GDM1 (cell line): Measurements from ENCODE around the gene RANBP6.
A peak's percentile ranks its signal among the peaks of the same experiment; 100 is the strongest.

ENCODE experiments used
- DNase-seq: peaks from one replicate; lab custom pipeline; 2025; lab: John Stamatoyannopoulos, UW

RANBP6 gene

GRCh38 chr9:6007058-6007769, 8.2 kb downstream of the RANBP6 start:
- peak; percentile 85 for DNase-seq

GRCh38 chr9:6006749-6007057, 8.7 kb downstream of the RANBP6 start:
- DNase-seq = no peak

GRCh38 chr9:6000955-6001354, 14.5 kb downstream of the RANBP6 start:
- no peak for DNase-seq

GRCh38 chr9:5999443-6000101, 15.9 kb downstream of the RANBP6 start:
- DNase-seq = no peak

GRCh38 chr9:5994493-5994892, 20.9 kb downstream of the RANBP6 start:
- DNase-seq = no peak

GRCh38 chr9:5988265-5988664, 27.2 kb downstream of the RANBP6 start:
- no peak for DNase-seq

GRCh38 chr9:5983042-5983441, 32.4 kb downstream of the RANBP6 start:
- DNase-seq = no peak

- no peak for DNase-seq
These were observed 33.1 kb downstream of the RANBP6 start for GRCh38 chr9:5982317-5982716.

- DNase-seq = no peak
These were observed 36.9 kb downstream of the RANBP6 start for GRCh38 chr9:5978523-5978922.

- DNase-seq = peak; percentile 38
These were observed 38.6 kb downstream of the RANBP6 start for GRCh38 chr9:5976674-5977397.

GRCh38 chr9:5971740-5972139, 43.7 kb downstream of the RANBP6 start:
- no peak for DNase-seq
